ENCODE data around the gene DDX56. TPM values are rescaled to one million over a fixed set of nuclear protein-coding genes. Genes with fewer than 3 reads are reported as not detected.

DDX56 gene
- total RNA-seq, 6 experiments from 2014 or later, result 31.8 to 42.2 (median 36.5) TPM

GRCh38 chr7:44536090-44536489 is 37.6 kb downstream of the DDX56 start:
- H3K36me3 ChIP-seq, result peaks cover 0 to 43% (median 0%) of the 10 kb centered on the region in 4 donors
- H3K27ac ChIP-seq, result no peak overlapping the region
- no peak for DNase-seq
- 90% methylated on average over 2 of the region's 10 CpGs for WGBS (ENCODE audit: insufficient coverage, low coverage, low lambda C conversion rate, missing lambda C conversion rate)
- H3K27me3 ChIP-seq, result no peaks in the 10 kb centered on the region
- no peak for ATAC-seq
- H3K4me3 ChIP-seq, result no peak overlapping the region
- H3K9me3 ChIP-seq, result no peaks in the 10 kb centered on the region
- intact Hi-C loops (cut with DNase I), result no loop called here
- TF ChIP-seq CTCF (IDR thresholded peaks at IDR 0.05), result no peak
- no peak for TF ChIP-seq POLR2A (IDR thresholded peaks at IDR 0.05)
- peaks cover 0 to 30% (median 4%) of the 10 kb centered on the region in 4 donors for H3K4me1 ChIP-seq

GRCh38 chr7:44535348-44536064 is 38.2 kb downstream of the DDX56 start:
- ATAC-seq (no peak), DNase-seq (no peak)
- 20% methylated on average over 2 of the region's 8 CpGs for WGBS (ENCODE audit: insufficient coverage, low coverage, low lambda C conversion rate, missing lambda C conversion rate)
- intact Hi-C loops (cut with DNase I), result no loop called here
- Histone ChIP-seq H3K4me3 (no peak overlapping the region), H3K4me1 (peaks cover 0 to 30% (median 4%) of the 10 kb centered on the region in 4 donors), H3K36me3 (peaks cover 0 to 45% (median 0%) of the 10 kb centered on the region in 4 donors), H3K27me3 (no peaks in the 10 kb centered on the region), H3K27ac (no peak overlapping the region), H3K9me3 (no peaks in the 10 kb centered on the region)
- TF ChIP-seq CTCF (IDR thresholded peaks at IDR 0.05) (no peak), POLR2A (IDR thresholded peaks at IDR 0.05) (no peak)

- DNase-seq, result no peak
- TF ChIP-seq POLR2A (IDR thresholded peaks at IDR 0.05), result no peak
- TF ChIP-seq CTCF (IDR thresholded peaks at IDR 0.05), result peak; percentile 29 to 51 (median 50)
Measured at GRCh38 chr7:44534501-44534900, 39.2 kb downstream of the DDX56 start.

GRCh38 chr7:44534087-44534486 is 39.6 kb downstream of the DDX56 start:
- ATAC-seq, result no peak
- 61% methylated on average over 2 of the region's 5 CpGs for WGBS (ENCODE audit: insufficient coverage, low coverage, low lambda C conversion rate, missing lambda C conversion rate)
- H3K4me1 ChIP-seq, result peaks cover 0 to 21% (median 0%) of the 10 kb centered on the region in 4 donors
- H3K9me3 ChIP-seq, result no peaks in the 10 kb centered on the region
- DNase-seq, result no peak
- intact Hi-C loops (cut with DNase I), result no loop called here
- no peak overlapping the region for H3K27ac ChIP-seq
- H3K27me3 ChIP-seq, result no peaks in the 10 kb centered on the region
- H3K36me3 ChIP-seq, result peaks cover 0 to 52% (median 0%) of the 10 kb centered on the region in 4 donors
- TF ChIP-seq CTCF (IDR thresholded peaks at IDR 0.05) (no peak), POLR2A (IDR thresholded peaks at IDR 0.05) (no peak)
- no peak overlapping the region for H3K4me3 ChIP-seq

More at GRCh38 chr7:44534501-44534900, 39.2 kb downstream of the DDX56 start:
- Histone ChIP-seq H3K4me3 (no peak overlapping the region), H3K9me3 (no peaks in the 10 kb centered on the region), H3K27me3 (no peaks in the 10 kb centered on the region), H3K36me3 (peaks cover 0 to 52% (median 0%) of the 10 kb centered on the region in 4 donors), H3K4me1 (peaks cover 0 to 25% (median 2%) of the 10 kb centered on the region in 4 donors), H3K27ac (no peak overlapping the region)
- intact Hi-C loops (cut with DNase I), result no loop called here
- peak in 3 of 4 donors; percentile 12 to 40 (median 38) for ATAC-seq
- no CpG with 5 or more reads among the region's 7 CpGs for WGBS (ENCODE audit: insufficient coverage, low coverage, low lambda C conversion rate, missing lambda C conversion rate)
